Activated CD4-positive, alpha-beta T cell treated with anti-CD3 and anti-CD28 coated beads, Interleukin-2, amount 50 U/mL, for 24 hours (primary cell): Measurements from ENCODE around the gene FAM13C.
"Not testable (repeated sequence)": the region's sequence is repeated elsewhere in the genome, so short reads cannot be mapped to it uniquely, and the experiment has no call there.

Experiments used
- DNase-seq, 2 donors: peaks; one replicate each; pipeline ENCODE4 v3.0.0-alpha.2; 2020; ENCODE audit warnings: low read depth in 1 of 2, low spot score in 1 of 2

Gene FAM13C

DNA sequence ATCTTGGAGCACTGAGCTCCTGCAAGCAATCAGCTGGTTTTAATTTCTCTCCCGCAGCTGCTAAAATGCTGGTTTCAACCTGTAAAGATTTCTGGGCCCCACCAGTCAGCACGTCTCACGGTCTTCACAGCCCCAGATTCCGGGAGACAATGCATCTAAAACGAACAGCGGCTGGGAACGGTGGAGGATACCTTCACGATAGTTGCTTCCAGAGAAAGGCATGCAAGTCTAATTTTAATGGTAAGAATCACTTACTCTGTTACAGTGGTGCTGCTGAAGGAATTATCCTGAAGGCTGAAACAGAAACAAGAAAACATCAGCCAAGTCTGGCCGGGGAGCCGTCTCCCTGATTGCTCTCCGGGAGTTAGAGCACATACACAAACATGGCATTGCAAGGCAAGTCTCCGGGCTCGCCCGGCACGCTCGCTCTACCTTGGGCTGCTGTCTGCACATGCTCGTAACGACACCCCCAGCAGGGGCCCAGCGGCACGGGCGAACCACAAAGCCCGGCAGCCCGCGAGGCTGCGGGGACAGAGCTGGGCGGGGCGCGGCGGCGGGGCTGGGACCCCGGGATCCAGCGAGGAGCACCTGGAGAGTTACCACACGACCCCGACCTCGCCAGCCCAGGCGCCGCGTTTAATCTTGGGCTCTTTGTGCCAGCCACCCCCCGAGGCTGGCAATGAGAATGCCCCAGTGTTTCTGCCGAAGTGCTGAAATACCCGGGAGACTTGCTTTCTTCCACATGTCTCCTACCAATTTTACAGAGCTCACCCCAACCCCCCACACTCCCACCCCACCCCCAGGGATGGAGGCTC, at the start of gene FAM13C:
FAM13C (minus strand) TSS at position 406 of the 815 bp plus-strand sequence; CDS start at position 317, 89 bp downstream.
- no peak for DNase-seq

DNA sequence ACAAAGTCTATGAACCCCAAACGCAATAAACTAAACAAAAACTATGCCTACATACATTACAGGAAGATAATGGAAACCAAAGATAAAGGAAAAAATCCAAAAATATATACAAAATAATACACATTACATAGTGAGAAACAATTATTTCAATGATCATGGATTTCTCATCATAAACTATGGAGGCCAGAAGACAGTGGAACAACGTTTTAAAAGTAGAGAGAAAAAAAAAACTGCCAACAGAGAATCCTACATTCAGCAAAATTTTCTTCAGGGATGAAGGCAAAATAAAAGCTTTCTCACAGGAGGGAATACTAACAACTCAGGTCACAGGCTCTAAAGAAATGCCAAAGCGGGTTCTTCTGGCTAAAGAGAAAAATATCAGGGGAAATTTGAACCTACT, 42.9 kb upstream of the FAM13C start:
- DNase-seq = no peak

DNA sequence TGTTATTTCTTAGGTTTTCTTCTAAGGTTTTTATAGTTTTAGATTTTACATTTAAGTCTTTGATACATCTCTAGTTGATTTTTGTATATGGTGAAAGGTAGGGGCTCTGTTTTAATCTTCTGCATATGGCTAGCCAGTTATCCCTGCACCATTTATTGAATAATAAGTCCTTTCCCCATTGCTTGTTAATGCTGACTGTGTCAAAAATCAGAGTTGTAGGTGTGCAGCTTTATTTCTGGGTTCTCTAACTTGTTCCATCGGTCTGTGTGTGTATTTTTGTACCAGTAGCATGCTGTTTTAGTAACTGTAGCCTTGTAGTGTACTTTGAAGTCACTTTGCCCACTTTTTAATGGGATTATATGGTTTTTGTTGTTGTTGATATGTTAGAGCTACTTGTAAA, 37.9 kb upstream of the FAM13C start:
- DNase-seq = no peak

DNA sequence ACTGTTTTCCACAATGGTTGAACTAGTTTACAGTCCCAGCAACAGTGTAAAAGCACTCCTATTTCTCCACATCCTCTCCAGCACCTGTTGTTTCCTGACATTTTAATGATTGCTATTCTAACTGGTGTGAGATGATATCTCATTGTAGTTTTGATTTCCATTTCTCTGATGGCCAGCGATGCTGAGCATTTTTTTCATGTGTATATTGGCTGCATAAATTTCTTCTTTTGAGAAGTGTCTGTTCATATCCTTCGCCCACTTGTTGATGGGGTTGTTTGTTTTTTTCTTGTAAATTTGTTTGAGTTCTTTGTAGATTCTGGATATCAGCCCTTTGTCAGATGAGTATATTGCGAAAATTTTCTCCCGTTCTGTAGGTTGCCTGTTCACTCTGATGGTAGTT, 37.0 kb upstream of the FAM13C start:
- not testable (repeated sequence) for DNase-seq

- no peak for DNase-seq
Observed at GRCh38 chr10:59397961-59398360, 35.6 kb upstream of the FAM13C start.

- DNase-seq = no peak
Observed at GRCh38 chr10:59395984-59396383, 33.6 kb upstream of the FAM13C start.

GRCh38 chr10:59393349-59393748, 31.0 kb upstream of the FAM13C start:
- DNase-seq = no peak

DNA sequence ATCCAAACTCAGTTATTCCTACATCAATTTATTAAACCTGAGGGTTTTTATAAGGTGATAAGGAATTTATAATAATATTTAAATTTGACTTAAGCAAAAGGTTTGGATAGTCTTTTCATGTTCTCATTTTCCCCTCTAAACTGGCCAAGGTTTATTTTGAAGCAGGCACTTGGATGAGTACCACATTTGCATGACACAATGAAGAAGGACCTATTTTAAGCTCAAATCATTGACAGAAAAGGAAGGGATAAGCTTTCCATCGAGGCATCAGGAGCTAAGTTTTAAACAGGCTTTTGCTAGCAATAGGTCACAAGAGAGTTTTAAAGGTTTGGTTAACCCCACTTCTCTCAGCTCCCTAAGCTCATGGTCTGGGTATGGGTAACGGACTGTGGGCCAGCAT, 28.7 kb upstream of the FAM13C start:
- DNase-seq = no peak

DNA sequence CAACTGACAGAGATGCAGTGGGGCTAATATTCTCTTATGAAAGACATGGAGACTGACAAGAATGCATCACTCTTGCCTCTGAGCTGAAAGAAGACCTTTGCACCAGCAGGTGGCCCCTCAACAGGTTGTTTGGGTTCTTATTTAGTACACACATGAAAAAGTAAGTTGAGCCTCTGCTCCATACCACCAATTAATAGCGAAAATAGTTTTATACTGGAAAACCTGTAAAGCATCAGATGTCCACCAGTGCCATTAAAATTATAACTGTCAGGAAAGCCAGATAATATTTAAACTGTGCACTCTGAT, 26.3 kb upstream of the FAM13C start:
- no peak for DNase-seq

- no peak for DNase-seq
Observed at GRCh38 chr10:59387951-59388670, 25.8 kb upstream of the FAM13C start.

DNA sequence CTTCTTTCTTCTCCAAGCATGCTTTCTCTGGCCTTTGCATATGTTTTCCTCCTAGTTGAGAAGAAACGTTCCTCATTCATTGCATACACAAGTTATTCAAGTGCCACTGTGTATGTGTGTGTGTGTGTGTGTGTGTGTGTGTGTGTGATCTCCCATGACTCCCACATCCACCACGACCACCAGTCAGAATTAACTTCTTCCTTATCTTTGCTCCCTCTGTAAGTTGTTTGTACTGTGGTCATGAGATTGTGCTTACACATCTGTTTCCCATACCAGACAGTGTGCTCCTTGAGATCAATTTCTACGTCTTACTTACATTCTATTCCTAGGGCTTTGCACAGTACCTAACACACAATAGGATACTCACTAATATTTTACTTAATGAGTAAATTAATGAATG, 22.4 kb upstream of the FAM13C start:
- DNase-seq = no peak

DNA sequence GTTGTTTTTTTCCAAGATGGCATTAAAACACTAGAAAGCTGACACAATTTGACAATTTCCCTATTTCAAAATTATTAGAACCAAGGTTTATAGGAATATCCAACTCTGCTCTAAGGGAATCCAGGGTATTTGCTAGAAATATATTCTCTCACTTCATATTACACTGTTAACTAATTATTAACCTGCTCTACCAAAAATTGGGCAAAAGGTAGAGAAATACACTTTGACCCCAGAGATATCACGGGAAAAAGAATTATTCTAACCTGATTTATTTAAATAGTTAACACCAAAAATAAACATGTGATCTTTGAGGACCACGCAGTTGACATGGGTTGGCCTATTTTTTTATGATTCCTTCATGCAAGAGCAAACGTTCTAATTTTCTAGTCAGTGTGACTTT, 21.6 kb upstream of the FAM13C start:
- no peak for DNase-seq

GRCh38 chr10:59383436-59383835, 21.1 kb upstream of the FAM13C start:
- no peak for DNase-seq

- DNase-seq = no peak
Observed at GRCh38 chr10:59382831-59383295, 20.5 kb upstream of the FAM13C start.

- DNase-seq = no peak
Observed at GRCh38 chr10:59381687-59382086, 19.3 kb upstream of the FAM13C start.

DNA sequence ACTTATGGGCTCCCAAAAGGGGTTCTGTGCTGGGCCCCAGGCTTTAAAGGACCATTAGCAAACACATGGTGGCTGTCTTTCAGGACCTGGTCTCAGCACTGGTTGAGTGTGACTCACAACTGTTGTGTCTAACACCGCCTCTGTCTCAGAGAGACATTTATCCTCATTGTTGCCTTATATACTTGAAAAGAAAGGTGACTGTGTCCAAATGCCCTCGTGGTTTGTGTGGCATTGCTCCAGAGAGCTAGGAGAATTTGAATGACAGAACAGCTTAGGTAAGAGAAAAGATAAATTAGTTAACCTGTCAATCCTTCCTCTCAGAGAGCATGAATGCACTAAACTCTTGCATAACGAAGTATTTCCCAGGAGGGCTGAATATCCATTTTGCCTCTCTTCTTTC, 14.5 kb upstream of the FAM13C start:
- no peak for DNase-seq

DNA sequence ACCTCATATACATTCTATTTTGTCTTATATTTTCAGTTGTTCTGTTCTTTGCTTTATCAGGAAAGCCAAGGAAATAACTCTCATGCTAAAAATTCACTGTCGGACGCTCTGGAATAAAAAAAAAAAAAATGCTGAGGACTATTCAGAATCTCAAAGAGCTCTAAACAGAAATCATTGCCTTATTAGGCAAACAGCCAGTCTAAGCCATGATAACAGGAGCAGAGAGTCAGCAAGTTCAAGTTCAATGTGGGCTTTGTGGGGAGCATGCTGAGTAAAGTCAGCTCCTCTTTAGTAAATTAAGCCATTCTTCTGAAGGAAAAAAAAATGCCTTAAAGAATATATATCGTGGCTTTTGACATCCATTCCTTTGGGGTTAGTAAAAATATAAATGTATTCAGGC, 13.6 kb upstream of the FAM13C start:
- DNase-seq = no peak

DNA sequence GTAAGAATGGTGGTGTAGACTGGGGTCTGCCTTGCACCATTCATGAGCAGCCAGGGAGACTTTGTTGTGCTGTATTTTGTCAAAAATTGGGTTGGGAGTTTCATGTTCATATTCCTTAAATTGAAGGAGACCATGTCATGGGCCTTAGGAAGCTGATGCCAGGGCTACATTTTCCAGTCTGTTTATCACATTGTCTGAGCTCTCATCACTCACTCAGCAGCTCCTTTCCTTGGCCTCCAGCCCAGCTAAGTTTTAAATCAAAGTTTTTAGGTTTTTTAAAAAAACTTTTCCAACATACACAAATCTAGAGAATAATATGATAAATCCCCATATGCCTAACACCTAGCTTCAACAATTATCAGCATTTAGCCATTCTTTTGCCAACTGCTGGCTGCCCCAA, 12.6 kb upstream of the FAM13C start:
- DNase-seq = no peak

DNA sequence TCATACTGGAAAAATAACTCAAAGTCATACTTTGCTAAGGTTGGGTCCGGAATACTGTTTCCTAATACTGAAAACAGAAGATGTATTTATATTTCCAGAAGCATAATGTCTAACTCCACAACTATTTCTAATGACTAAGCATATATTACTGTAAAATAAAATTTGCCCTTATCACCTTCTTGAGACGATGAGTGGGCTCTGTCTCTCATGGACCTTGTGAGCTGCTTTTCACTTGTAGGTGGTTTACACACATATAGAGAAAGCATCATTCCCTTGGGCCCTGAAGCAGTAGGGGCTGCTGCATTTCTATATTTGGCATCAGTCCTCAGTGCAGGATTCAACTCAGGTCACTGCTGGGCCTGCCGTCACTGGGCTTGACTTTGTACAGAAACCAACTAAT, 10.7 kb upstream of the FAM13C start:
- DNase-seq = no peak

- DNase-seq = no peak
Observed at GRCh38 chr10:59372543-59372942, 10.2 kb upstream of the FAM13C start.

- DNase-seq = no peak
Observed at GRCh38 chr10:59366290-59366689, 3.9 kb upstream of the FAM13C start.

GRCh38 chr10:59363446-59363958, 1.2 kb upstream of the FAM13C start:
- no peak for DNase-seq
